HepG2 (cell line): ENCODE data around the gene TLCD3B. TPM values are rescaled to one million over a fixed set of nuclear protein-coding genes. Genes with fewer than 3 reads are reported as not detected.
A peak's percentile ranks its signal among the peaks of the same experiment; 100 is the strongest.

Experiments used
- ATAC-seq: fragments of 200-7000 bp; cut with Tn5 transposase; 3 replicates; pipeline ENCODE4 v1.9.1; 2020; ENCODE audit warnings: mild to moderate bottlenecking, moderate library complexity
- BruUV-seq: library from RNA; stranded (reverse); fragments of 400-500 nt; replicated peaks from 2 replicates; lab custom pipeline; 2021; lab: Mats Ljungman, UMichigan
- CTCF ChIA-PET: fragments of 300-600 bp; formaldehyde crosslinking; extraction: SDS; loops from one replicate; lab custom pipeline; 2021; ENCODE audit warnings: low total read pairs, inconsistent platforms, low intra/inter-chr PET ratio; lab: Yijun Ruan, JAX
- POLR2A ChIA-PET: fragments of 350-600 bp; sonication (Branson Sonifier 250); formaldehyde crosslinking; loops from one replicate; lab custom pipeline; 2020; ENCODE audit warnings: antibody characterized with exemption, inconsistent platforms; lab: Yijun Ruan, JAX
- DNase-seq: peaks from one replicate; pipeline ENCODE4 v3.0.0-alpha.2; 2015; ENCODE audit warnings: low spot score
- FAIRE-seq: peaks from 3 replicates; lab custom pipeline; 2011; peaks lifted over from hg19 to GRCh38; lab: Jason Lieb, UNC
- H2AFZ ChIP-seq: one replicate; pipeline ENCODE4 v1.6.1; 2011; ENCODE audit warnings: low read length, inconsistent platforms
- H3K27ac ChIP-seq: fragments of 300-600 bp; 3 replicates; pipeline ENCODE4 v1.8.0; 2011; ENCODE audit warnings: mixed run types, mild to moderate bottlenecking, mixed read lengths, low read length, inconsistent platforms; ENCODE audit not compliant: insufficient read depth; ENCODE audit errors: extremely low read length
- H3K27me3 ChIP-seq, 2 experiments: fragments of 200-600 bp in 1 of 2; 2 replicates in 1 of 2; 3 replicates in 1 of 2; pipeline versions ENCODE4 v1.6.0 to v1.8.0; 2011; ENCODE audit warnings: low read length in 2 of 2, mild to moderate bottlenecking in 2 of 2, moderate library complexity in 2 of 2, inconsistent platforms in 1 of 2; ENCODE audit not compliant: insufficient read depth in 2 of 2, control insufficient read depth in 1 of 2
- H3K36me3 ChIP-seq, 2 experiments: fragments of 200-600 bp in 1 of 2; replicated peaks in 1 of 2; 2 replicates in 1 of 2; 3 replicates in 1 of 2; pipeline versions ENCODE4 v1.5.1 to v1.8.0; 2011; ENCODE audit warnings: low read length in 2 of 2, inconsistent platforms in 1 of 2; ENCODE audit not compliant: insufficient read depth in 2 of 2, control insufficient read depth in 1 of 2
- H3K4me1 ChIP-seq: 2 replicates; pipeline ENCODE4 v1.5.1; 2012; ENCODE audit warnings: low read length, inconsistent platforms; ENCODE audit not compliant: insufficient read depth
- H3K4me2 ChIP-seq: 2 replicates; pipeline ENCODE4 v1.6.0; 2011; ENCODE audit warnings: low read depth, low read length, inconsistent platforms
- H3K4me3 ChIP-seq, 3 experiments: fragments of 200-600 bp in 1 of 3; sonication (generic), shearing (Covaris generic) in 1 of 3; replicated peaks in 1 of 3; 2 replicates each; pipeline ENCODE4 v1.5.1; 2011 to 2016; ENCODE audit warnings: low read length in 3 of 3, inconsistent platforms in 2 of 3, low read depth in 2 of 3, mild to moderate bottlenecking in 2 of 3, control low read depth in 1 of 3, mixed read lengths in 1 of 3; ENCODE audit not compliant: insufficient read depth in 1 of 3
- H3K79me2 ChIP-seq: one replicate; pipeline ENCODE4 v1.6.1; 2011; ENCODE audit warnings: low read length, inconsistent platforms; ENCODE audit not compliant: insufficient read depth
- H3K9ac ChIP-seq: 2 replicates; pipeline ENCODE4 v1.6.0; 2011; ENCODE audit warnings: mild to moderate bottlenecking, low read depth, low read length, inconsistent platforms; ENCODE audit not compliant: insufficient read depth
- H3K9me3 ChIP-seq: 2 replicates; pipeline ENCODE4 v1.5.1; 2012; ENCODE audit warnings: mild to moderate bottlenecking, low read length
- H4K20me1 ChIP-seq: 2 replicates; pipeline ENCODE4 v1.6.0; 2011; ENCODE audit warnings: inconsistent platforms, mild to moderate bottlenecking, low read length, moderate library complexity; ENCODE audit not compliant: insufficient read depth
- GTF2F1 ChIP-seq: fragments of 150-350 bp; IDR thresholded peaks from 2 replicates; pipeline ENCODE4 v1.6.1; 2014; ENCODE audit warnings: low read length
- HES4 ChIP-seq: sonication (generic); formaldehyde crosslinking; IDR thresholded peaks from 2 replicates; pipeline ENCODE4 v1.9.0; 2021; ENCODE audit warnings: mild to moderate bottlenecking, missing genetic modification reagents, borderline replicate concordance
- HMGXB4 ChIP-seq, 2 experiments: sonication (generic) in 1 of 2; formaldehyde crosslinking in 1 of 2; IDR thresholded peaks; 2 replicates each; pipeline versions ENCODE4 v1.4.0 to v1.6.1; 2018 to 2020; ENCODE audit warnings: missing genetic modification reagents in 2 of 2, borderline replicate concordance in 1 of 2, low read depth in 1 of 2, mild to moderate bottlenecking in 1 of 2, missing biosample characterization in 1 of 2
- HNF4A ChIP-seq: sonication (generic); formaldehyde crosslinking; IDR thresholded peaks from 2 replicates; pipeline ENCODE4 v1.4.0; 2020; ENCODE audit warnings: missing genetic modification reagents
- HNRNPL ChIP-seq: fragments of 200-400 bp; formaldehyde crosslinking; IDR thresholded peaks from 2 replicates; pipeline ENCODE4 v1.6.1; 2017; ENCODE audit warnings: mild to moderate bottlenecking, low read depth, low read length
- HOXA3 ChIP-seq: sonication (generic); formaldehyde crosslinking; IDR thresholded peaks from 2 replicates; pipeline ENCODE4 v1.5.0; 2020; ENCODE audit warnings: missing genetic modification reagents
- HOXD1 ChIP-seq: sonication (generic); formaldehyde crosslinking; IDR thresholded peaks from 2 replicates; pipeline ENCODE4 v1.5.0; 2020; ENCODE audit warnings: missing genetic modification reagents
- MYC ChIP-seq: sonication (generic); formaldehyde crosslinking; IDR thresholded peaks from 2 replicates; pipeline ENCODE4 v1.9.0; 2021; ENCODE audit warnings: missing genetic modification reagents, borderline replicate concordance
- NFYB ChIP-seq: sonication (generic); formaldehyde crosslinking; IDR thresholded peaks from 2 replicates; pipeline ENCODE4 v1.4.0; 2020; ENCODE audit warnings: missing genetic modification reagents
- PAWR ChIP-seq: sonication (generic); formaldehyde crosslinking; IDR thresholded peaks from 2 replicates; pipeline ENCODE4 v1.4.0; 2020; ENCODE audit warnings: missing genetic modification reagents, mild to moderate bottlenecking, borderline replicate concordance
- PCBP2 ChIP-seq: fragments of 200-400 bp; formaldehyde crosslinking; optimal IDR thresholded peaks from 2 replicates; pipeline ENCODE3; 2018; ENCODE audit warnings: low read length, low read depth; ENCODE audit not compliant: poor library complexity, severe bottlenecking
- SALL1 ChIP-seq: sonication (generic); formaldehyde crosslinking; IDR thresholded peaks from 2 replicates; pipeline ENCODE4 v1.8.0; 2022; ENCODE audit warnings: mild to moderate bottlenecking, missing genetic modification reagents
- TEAD3 ChIP-seq: optimal IDR thresholded peaks from 2 replicates; pipeline ENCODE3; 2016; ENCODE audit warnings: borderline replicate concordance
- ZFP36L1 ChIP-seq: sonication (generic); formaldehyde crosslinking; IDR thresholded peaks from 2 replicates; pipeline ENCODE4 v1.8.0; 2022; ENCODE audit warnings: mild to moderate bottlenecking, missing genetic modification reagents, moderate library complexity
- ZFX ChIP-seq: sonication (generic); formaldehyde crosslinking; IDR thresholded peaks from 2 replicates; pipeline ENCODE4 v1.4.0; 2020; ENCODE audit warnings: mild to moderate bottlenecking, low read depth, missing genetic modification reagents, moderate library complexity
- ZNF224 ChIP-seq: sonication (generic); formaldehyde crosslinking; IDR thresholded peaks from 2 replicates; pipeline ENCODE4 v1.5.0; 2020; ENCODE audit warnings: mild to moderate bottlenecking, missing genetic modification reagents
- ZNF256 ChIP-seq: sonication (generic); formaldehyde crosslinking; conservative IDR thresholded peaks from 2 replicates; pipeline ENCODE4 v1.4.0; 2020; ENCODE audit warnings: missing genetic modification reagents
- ZNF451 ChIP-seq: sonication (generic); formaldehyde crosslinking; IDR thresholded peaks from 2 replicates; pipeline ENCODE4 v1.5.0; 2020; ENCODE audit warnings: mild to moderate bottlenecking, missing genetic modification reagents
- WGBS: methylation state at CpG from one replicate; pipeline ENCODE4 v1.1.6; 2017; ENCODE audit warnings: low lambda C conversion rate; 5-methylcytosine and 5-hydroxymethylcytosine counted together
- in situ Hi-C: cut with HindIII; loops from 2 replicates; pipeline ENCODE4 v1.10.0; 2017; ENCODE audit warnings: low pct_unique_long_range_greater_than_20kb; ENCODE audit not compliant: extremely low pct_ligation_motif_present
- intact Hi-C: fragments of 100-400 bp; cut with micrococcal nuclease; formaldehyde crosslinking; loops from one replicate; pipeline ENCODE4 v1.10.0; 2022; ENCODE audit not compliant: unreplicated experiment
- polyA plus RNA-seq, 8 experiments: library from polyadenylated mRNA; depleted of rRNA in 3 of 8; stranded (reverse) in 7 of 8; unstranded in 1 of 8; fragments of >200 nt; fragmentation: Illumina TruSeq in 4 of 8; extraction: Trizol in 4 of 8; gene quantifications; 2 replicates each; pipeline versions ENCODE4 v1.2.1 to v1.2.3, GENCODE V29; 2011 to 2016; ENCODE audit warnings: low read depth in 4 of 8, missing spikeins in 1 of 8, mixed read lengths in 1 of 8; ENCODE audit not compliant: insufficient read depth in 1 of 8
- total RNA-seq, 5 experiments: library from RNA; depleted of rRNA; stranded (reverse); fragments of >200 nt; fragmentation: Illumina TruSeq; extraction: Trizol; gene quantifications; 2 replicates each; pipeline ENCODE4 v1.2.3, GENCODE V29; 2016; ENCODE audit warnings: low read depth in 1 of 5
- TF ChIP-seq, protein P1 (sequence below): sonication (generic); formaldehyde crosslinking; IDR thresholded peaks from 2 replicates; pipeline ENCODE4 v1.9.0; 2022; ENCODE audit warnings: low read depth, missing genetic modification reagents

Gene TLCD3B
- total and polyA plus RNA-seq, 2 of the 13 experiments (the other 11 are each of a cell fraction or from before 2014, with no cell fraction given), result not detected

DNA sequence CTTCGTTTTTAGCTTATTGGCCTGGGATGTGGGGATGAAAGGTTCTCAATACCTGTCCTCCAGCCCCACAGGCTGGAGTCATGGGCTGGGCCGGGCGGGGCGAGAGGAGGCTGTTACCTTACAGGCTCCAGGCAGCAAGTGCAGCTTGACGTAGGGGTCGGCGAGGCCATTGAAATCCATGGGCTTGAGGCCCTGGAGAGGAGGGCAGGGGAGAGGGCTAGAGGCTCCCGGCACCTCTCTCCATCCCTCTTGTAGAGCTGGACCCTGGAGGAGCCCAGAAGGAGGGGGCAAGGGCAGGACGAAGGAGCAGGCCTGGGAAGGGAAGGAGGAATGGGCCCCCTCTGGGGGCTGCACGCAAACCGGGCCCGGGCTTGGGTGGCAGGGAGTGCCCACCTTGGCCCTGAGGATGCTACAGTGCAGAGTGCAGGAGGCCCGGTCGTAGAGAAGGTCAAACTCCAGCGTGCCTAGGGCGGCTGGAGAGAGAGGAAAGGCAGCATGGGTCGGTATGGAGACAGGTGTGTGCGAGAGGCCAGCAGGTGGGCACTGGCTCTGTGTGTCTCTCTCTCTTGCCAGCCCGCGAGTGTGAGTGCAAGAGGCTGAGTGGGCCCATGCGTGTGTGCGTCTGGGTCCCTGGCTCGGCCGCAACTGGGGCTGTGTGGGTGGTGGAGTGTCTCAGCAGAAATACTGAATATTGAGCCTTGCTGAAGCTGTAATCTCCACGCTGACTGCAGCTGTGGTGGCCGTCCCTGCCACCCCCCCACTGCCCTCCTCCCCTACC, 21.8 kb downstream of the TLCD3B start:
- CTCF ChIA-PET, result no interaction called here
- intact Hi-C loops (no loop called here), in situ Hi-C loops (loop anchor here (10.0 kb wide), 1 partner anchor 144 kb away; the partner anchor contains the start of gene CDIPT)
- peak overlapping the region in 1 of 3 experiments; percentile 17; a peak in 1 of 6 replicates for H3K4me3 ChIP-seq
- H3K36me3 ChIP-seq, result no peaks in the 10 kb centered on the region
- peak overlapping the region; percentile 41; the same call in 1 of the 2 replicates for H3K4me2 ChIP-seq
- peaks cover 10 to 31% of the 10 kb centered on the region in 2 experiments; a peak in 4 of 5 replicates for H3K27me3 ChIP-seq
- H3K27ac ChIP-seq, result no peak overlapping the region
- peaks cover 31% of the 10 kb centered on the region for H3K4me1 ChIP-seq
- WGBS, result 21% methylated on average over 17 of the region's 26 CpGs
- H3K9ac ChIP-seq, result no peak overlapping the region
- no peaks in the 10 kb centered on the region for H3K79me2 ChIP-seq
- FAIRE-seq (no peak), ATAC-seq (peak; percentile 56), DNase-seq (no peak)
- H2AFZ ChIP-seq, result no peak overlapping the region
- no TSS peak for BruUV-seq
- POLR2A ChIA-PET, result interaction anchor here (1.1 to 1.7 kb wide), 3 partner anchors 36 to 202 kb away, joined by 4 to 6 read pairs (median 5); partner anchors contain the start of genes ALDOA and TAOK2
- H3K9me3 ChIP-seq, result no peaks in the 10 kb centered on the region
- no peaks in the 10 kb centered on the region for H4K20me1 ChIP-seq
- TF ChIP-seq PAWR (no peak), HOXD1 (CRISPR knock-in tag) (no peak), HOXA3 (CRISPR knock-in tag) (0 out of 2 replicates have a peak, but pooled peaks have one; percentile 23), NFYB (no peak), ZFX (CRISPR knock-in tag) (0 out of 2 replicates have a peak, but pooled peaks have one; percentile 25), GTF2F1 (no peak), HNRNPL (peak; percentile 78; the same call in 1 of the 2 replicates), ZNF224 (no peak), HES4 (CRISPR knock-in tag) (0 out of 2 replicates have a peak, but pooled peaks have one; percentile 43), TEAD3 (peak; percentile 21), HMGXB4 (CRISPR knock-in tag; IDR thresholded peaks at IDR 0.05; ENCODE audit: borderline replicate concordance in 1 of 2, low read depth in 1 of 2) (no peak), ZFP36L1 (CRISPR knock-in tag) (no peak), SALL1 (CRISPR knock-in tag) (peak; percentile 54), PCBP2 (no peak), MYC (CRISPR knock-in tag) (0 out of 2 replicates have a peak, but pooled peaks have one; percentile 26), ZNF256 (CRISPR knock-in tag) (no peak), HNF4A (CRISPR knock-in tag) (peak; percentile 59), ZNF451 (CRISPR knock-in tag) (no peak)
- TF ChIP-seq, protein P1, sequence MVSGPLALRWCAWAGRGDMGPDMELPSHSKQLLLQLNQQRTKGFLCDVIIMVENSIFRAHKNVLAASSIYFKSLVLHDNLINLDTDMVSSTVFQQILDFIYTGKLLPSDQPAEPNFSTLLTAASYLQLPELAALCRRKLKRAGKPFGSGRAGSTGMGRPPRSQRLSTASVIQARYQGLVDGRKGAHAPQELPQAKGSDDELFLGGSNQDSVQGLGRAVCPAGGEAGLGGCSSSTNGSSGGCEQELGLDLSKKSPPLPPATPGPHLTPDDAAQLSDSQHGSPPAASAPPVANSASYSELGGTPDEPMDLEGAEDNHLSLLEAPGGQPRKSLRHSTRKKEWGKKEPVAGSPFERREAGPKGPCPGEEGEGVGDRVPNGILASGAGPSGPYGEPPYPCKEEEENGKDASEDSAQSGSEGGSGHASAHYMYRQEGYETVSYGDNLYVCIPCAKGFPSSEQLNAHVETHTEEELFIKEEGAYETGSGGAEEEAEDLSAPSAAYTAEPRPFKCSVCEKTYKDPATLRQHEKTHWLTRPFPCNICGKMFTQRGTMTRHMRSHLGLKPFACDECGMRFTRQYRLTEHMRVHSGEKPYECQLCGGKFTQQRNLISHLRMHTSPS (CRISPR knock-in tag), result peak; percentile 62; the same call in 1 of the 2 replicates
